ENCODE results near the gene PYHIN1.
"Not testable (repeated sequence)": the region's sequence is repeated elsewhere in the genome, so short reads cannot be mapped to it uniquely, and the experiment has no call there.

The PYHIN1 gene

GRCh38 chr1:158979229-158979628, 47.9 kb downstream of the PYHIN1 start:
- no peak for DNase-seq (ENCODE audit: low read depth in 2 of 2)

GRCh38 chr1:158983235-158983634, 51.9 kb downstream of the PYHIN1 start:
- no peak for DNase-seq (ENCODE audit: low read depth in 2 of 2)

GRCh38 chr1:158984386-158984785, 53.0 kb downstream of the PYHIN1 start:
- DNase-seq (ENCODE audit: low read depth in 2 of 2), result no peak

GRCh38 chr1:158989424-158989823, 58.1 kb downstream of the PYHIN1 start:
- DNase-seq (ENCODE audit: low read depth in 2 of 2), result no peak

GRCh38 chr1:158992787-158993312, 61.5 kb downstream of the PYHIN1 start:
- DNase-seq (ENCODE audit: low read depth in 2 of 2), result no peak

- no peak for DNase-seq (ENCODE audit: low read depth in 2 of 2)
Measured at GRCh38 chr1:158996998-158997397, 65.6 kb downstream of the PYHIN1 start.

- no peak for DNase-seq (ENCODE audit: low read depth in 2 of 2)
Measured at GRCh38 chr1:158998037-158998780, 66.9 kb downstream of the PYHIN1 start.

- no peak for DNase-seq (ENCODE audit: low read depth in 2 of 2)
Measured at GRCh38 chr1:158998781-158999161, 67.4 kb downstream of the PYHIN1 start.

- no peak for DNase-seq (ENCODE audit: low read depth in 2 of 2)
Measured at GRCh38 chr1:158999316-159000069, 68.1 kb downstream of the PYHIN1 start.

- no peak for DNase-seq (ENCODE audit: low read depth in 2 of 2)
Measured at GRCh38 chr1:159000070-159000409, 68.7 kb downstream of the PYHIN1 start.

- DNase-seq (ENCODE audit: low read depth in 2 of 2), result no peak
Measured at GRCh38 chr1:159000625-159001024, 69.3 kb downstream of the PYHIN1 start.

GRCh38 chr1:159005161-159005560, 73.8 kb downstream of the PYHIN1 start:
- DNase-seq (ENCODE audit: low read depth in 2 of 2), result no peak

GRCh38 chr1:159005676-159006075, 74.3 kb downstream of the PYHIN1 start:
- no peak for DNase-seq (ENCODE audit: low read depth in 2 of 2)

GRCh38 chr1:159006210-159006807, 75.0 kb downstream of the PYHIN1 start:
- not testable (repeated sequence) for DNase-seq (ENCODE audit: low read depth in 2 of 2)

GRCh38 chr1:159007726-159008125, 76.4 kb downstream of the PYHIN1 start:
- no peak for DNase-seq (ENCODE audit: low read depth in 2 of 2)

- DNase-seq (ENCODE audit: low read depth in 2 of 2), result peak in 1 of 2 donors; percentile 37
Measured at GRCh38 chr1:159008744-159009188, 77.4 kb downstream of the PYHIN1 start.

GRCh38 chr1:159009287-159009686, 77.9 kb downstream of the PYHIN1 start:
- DNase-seq (ENCODE audit: low read depth in 2 of 2), result no peak

GRCh38 chr1:159009704-159010361, 78.5 kb downstream of the PYHIN1 start, which contains the start of gene IFI16:
Gene IFI16, plus strand, starts transcription at chr1:159009907. Its CDS starts 4,774 bp downstream, at chr1:159014681.
- DNase-seq (ENCODE audit: low read depth in 2 of 2), result peak in 1 of 2 donors; percentile 54

GRCh38 chr1:159010391-159010790, 79.0 kb downstream of the PYHIN1 start:
- no peak for DNase-seq (ENCODE audit: low read depth in 2 of 2)

GRCh38 chr1:159011001-159011400, 79.6 kb downstream of the PYHIN1 start:
- DNase-seq (ENCODE audit: low read depth in 2 of 2), result not testable (repeated sequence)

GRCh38 chr1:159011751-159012150, 80.4 kb downstream of the PYHIN1 start:
- DNase-seq (ENCODE audit: low read depth in 2 of 2), result no peak

- peak in 1 of 2 donors; percentile 35 for DNase-seq (ENCODE audit: low read depth in 2 of 2)
Measured at GRCh38 chr1:159012495-159012894, 81.1 kb downstream of the PYHIN1 start.
